Fibroblast of skin of scalp (primary cell): ENCODE data around the gene CNKSR2. TPM values are rescaled to one million over a fixed set of nuclear protein-coding genes. Genes with fewer than 3 reads are reported as not detected.
A peak's percentile ranks its signal among the peaks of the same experiment; 100 is the strongest.

ENCODE experiments used
- DNase-seq: peaks from one replicate; pipeline ENCODE4 v3.0.0-alpha.2; 2013
- polyA plus RNA-seq, 2 experiments: library from polyadenylated mRNA; unstranded; fragments of 120-200 nt; gene quantifications; one replicate each; pipeline ENCODE4 v1.2.1, GENCODE V29; 2013; ENCODE audit not compliant: insufficient read length in 2 of 2

The CNKSR2 gene
- polyA plus RNA-seq (2013, experiment 1 of 2; ENCODE audit: insufficient read length), result 0.31 TPM
- 0.32 TPM for polyA plus RNA-seq (2013, experiment 2 of 2; ENCODE audit: insufficient read length)

DNA sequence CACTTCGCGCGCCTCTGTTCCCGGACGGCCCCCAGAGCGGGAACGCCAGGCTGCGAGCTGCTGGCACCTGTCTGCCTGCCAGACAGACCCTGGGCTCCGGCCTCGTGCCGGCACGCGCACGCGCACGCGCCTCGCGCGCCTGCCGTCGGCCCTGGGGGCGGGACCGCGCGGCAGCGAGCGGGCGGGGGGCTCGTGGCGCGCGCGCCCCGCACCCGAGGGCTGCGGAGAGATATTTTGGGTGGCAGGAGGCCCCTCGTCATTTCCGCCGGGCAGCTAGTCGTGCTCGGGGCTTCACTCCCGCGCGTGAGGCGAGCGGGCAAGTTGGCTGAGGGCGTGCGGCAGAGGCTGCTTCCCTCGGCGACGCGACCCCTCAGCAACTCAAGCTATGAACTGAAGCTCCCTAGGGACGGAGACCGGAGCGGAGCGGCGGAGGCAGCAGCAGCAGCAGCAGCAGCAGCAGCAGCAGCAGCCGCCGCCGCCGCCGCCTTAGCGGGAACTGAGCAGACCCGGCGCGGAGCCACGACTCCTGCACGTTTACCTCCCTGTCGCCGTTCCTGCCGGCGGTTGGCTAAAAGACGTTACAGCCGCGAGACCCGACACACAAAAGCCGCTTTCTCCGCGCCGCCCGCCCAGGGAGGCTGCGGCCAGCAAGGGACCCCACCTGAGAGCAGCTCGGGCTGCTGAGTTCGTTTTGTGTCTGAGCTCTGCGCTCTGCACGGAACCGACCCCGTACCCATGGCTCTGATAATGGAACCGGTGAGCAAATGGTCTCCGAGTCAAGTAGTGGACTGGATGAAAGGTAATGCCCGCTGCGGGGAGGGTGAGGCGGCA is at the start of gene CNKSR2:
CNKSR2 (plus strand) TSS at position 256 of the 831 bp plus-strand sequence; CDS start at position 736, 480 bp downstream.
- DNase-seq, result peak; percentile 19

DNA sequence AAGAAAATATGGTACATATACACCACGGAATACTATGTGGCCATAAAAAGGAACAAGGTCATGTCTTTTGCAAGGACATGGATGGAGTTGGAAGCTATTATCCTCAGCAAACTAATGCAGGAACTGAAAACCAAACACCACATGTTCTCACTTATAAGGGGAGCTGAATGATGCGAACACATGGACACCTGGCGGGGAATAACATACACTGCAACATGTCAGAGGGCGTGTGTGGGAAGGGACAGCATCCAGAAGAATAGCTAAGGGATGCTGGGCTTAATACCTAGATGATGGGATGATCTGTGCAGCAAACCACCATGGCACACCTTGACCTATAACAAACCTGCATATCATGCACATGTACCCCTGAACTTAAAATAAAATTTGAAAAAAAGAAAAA is 19.5 kb upstream of the CNKSR2 start:
- DNase-seq, result no peak

DNA sequence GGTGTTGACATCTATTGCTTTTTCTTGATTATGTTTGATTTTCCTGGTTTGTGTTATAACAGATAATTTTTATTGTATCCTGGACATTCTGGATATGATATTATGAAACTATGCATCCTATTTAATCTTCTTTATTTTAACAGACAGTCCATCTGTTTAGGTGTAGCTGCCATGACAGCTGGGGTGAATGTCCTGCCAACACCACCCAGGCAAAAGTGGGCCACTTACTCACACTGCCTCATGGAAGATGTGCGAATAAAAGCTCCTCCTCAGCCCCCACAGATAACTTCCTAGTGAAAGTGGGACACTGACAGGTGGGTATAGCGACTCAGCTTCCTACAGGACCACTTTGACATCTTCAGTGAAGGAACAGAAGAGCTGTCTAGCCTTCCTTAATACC is 18.4 kb upstream of the CNKSR2 start:
- no peak for DNase-seq

DNA sequence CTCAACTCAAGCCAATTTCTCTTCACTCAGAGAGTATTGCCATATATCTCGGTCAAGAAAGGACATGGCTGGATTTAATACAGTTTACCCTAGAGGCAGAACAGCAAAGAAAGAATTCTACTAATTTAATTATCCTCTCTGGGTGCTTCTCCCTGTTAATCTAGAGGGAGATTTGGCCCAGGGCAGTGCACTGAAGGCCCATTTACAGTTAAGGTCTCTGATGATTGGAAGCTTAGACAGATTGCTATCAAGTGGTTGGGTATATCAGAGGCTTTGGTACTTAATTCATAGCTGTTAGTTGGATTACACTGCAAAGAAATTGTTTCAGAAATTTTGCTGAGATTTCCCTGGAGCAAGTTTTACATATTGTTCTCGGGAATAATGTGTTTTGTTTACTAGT is 4.6 kb upstream of the CNKSR2 start:
- DNase-seq, result no peak

DNA sequence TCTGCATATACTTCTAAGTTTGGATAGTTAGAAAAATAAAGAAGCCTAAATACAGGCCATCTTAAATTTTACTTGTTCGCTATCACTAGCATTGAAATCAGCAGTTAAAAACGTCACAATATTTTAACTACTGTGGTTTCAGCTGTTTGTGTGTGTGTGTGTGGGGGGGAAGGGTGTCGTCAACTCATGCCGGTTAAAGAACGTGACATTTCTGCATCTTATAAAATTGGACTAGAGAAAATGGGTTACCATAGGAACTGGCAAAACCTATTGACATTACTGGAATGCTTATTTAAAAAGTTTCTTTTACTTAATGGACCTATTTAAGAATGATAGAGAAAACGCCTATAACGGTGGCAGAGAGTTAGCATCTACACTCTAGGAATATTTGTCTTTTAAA is 1.2 kb upstream of the CNKSR2 start:
- DNase-seq, result no peak

DNA sequence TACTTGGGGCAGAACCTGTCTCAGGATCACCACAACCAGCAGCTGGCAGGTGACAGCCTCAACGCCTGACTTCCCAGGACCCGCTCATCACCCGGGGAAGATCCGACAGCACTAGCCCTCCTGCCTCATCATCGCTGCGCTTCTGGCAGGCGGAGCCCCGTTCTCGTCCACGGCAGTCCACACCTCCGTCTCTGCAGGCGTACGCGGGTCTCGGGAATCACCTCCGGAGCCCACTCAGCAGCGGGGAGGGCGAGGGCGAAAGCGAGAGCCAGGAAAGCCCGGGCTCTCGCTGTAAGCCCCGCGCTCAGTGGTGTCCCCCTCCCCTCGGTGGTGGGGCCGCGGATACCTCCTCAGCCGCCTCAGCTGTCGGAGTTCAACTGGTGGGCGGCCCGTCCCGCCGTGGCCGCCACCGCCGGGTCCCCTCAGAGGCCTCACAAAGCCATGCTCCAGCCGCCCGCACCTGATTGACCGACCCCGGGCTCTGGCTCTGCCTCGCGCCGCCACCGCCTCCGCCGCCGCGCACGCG is 518 bp upstream of the CNKSR2 start:
- no peak for DNase-seq

DNA sequence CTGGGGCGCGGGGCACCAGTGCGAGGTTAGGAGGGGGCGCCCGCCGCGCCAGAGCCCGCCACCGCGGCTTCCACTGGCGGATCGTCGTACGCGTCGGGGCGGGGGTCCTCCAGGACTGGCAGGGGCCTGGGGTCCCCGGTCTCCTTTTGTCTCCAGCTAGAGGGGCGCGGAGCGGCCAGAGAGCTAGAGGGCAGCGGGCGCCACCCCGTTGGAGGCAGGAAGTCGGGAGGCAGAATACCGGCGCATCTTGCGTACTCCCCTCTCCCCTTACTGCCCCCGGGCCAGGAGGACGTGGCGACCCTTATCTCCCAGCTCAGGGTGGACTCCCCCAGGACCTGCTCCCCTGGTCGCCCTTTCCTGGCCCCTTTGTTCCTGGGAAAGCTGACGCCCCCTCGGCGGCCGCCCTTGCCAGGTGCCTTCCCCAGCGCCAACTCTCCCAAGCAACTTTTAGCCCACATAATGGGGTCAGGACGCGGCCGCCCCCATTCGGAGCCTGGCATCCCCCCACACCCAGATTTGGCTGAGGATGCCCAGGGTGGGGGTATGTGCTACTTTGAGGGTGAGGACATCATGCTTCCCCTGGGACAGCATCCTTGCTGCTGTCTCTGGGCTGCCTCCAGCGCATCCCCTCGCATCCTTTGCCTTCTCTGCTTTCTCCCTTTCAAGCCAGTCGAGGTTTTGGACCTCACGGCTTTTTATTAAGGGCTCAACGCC is 933 bp downstream of the CNKSR2 start:
- no peak for DNase-seq

DNA sequence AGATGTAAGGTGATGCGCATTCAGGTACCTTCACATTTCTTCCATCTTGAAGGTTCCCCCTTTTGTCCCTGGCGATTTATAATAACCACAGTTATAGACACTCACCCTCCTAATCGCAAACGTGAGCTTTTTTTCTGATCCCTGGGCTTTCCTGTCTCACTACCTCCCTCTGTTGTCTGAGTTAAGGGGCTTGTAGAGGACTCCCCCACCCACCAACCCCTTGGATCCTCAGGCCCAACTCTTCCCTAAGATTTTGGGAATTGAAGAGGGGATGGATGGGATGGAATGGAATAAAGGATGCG is 1.4 kb downstream of the CNKSR2 start:
- DNase-seq, result no peak

DNA sequence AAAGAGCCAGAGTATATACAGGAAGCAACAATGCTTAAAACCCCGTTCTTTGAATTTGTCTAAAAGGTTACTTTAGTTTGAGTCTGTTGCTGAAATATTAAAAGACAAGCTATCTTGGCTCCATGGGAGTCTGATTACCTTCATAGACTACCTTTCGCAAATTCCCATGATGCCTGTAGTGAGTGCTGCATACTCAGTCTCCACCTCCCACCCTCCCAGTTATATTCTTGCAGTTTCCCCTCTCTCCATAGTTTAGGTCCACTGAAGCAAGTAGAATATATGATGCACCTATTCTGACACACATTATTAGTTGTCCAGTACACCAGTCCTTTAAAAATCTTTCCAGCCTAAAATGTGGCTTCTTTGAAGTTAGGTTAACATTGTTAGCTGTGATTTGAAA is 2.4 kb downstream of the CNKSR2 start:
- DNase-seq, result no peak

DNA sequence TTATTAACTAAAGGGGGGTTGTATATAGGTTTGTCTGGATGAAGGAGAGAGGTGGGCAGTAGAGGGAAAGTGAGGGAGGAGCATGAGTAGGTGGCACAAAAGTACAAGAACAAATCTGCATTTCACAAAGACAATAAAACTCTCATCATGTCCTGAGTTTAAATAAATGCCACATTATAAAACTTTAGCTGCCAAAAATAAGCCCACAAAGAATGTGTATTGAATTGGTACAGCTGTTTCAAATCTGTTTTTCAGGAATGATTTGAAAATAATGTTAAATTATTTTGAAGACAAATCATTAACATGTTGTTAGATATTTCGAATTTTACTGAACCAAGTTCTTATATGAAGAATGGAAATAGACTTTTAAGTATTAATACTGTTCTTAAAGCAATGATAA is 5.8 kb downstream of the CNKSR2 start:
- no peak for DNase-seq

DNA sequence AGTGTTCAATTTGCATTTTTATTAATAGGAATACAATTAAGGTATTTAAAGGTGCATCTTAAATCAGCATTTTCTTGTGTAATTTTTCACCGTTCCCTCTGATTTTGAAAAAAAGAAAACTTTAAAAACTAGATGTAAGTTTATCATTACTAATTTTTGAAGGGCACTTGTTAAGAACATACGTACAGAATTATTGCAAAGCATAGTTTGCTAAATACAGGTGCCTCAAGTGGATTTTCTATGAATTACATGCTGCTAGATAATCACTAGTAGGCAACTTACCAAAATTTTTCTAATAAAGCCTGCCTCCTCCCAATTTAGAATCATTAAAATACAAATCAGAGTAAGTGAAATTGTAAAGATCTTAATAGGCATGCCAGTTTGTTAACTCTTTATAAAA is 8.5 kb downstream of the CNKSR2 start:
- DNase-seq, result no peak

DNA sequence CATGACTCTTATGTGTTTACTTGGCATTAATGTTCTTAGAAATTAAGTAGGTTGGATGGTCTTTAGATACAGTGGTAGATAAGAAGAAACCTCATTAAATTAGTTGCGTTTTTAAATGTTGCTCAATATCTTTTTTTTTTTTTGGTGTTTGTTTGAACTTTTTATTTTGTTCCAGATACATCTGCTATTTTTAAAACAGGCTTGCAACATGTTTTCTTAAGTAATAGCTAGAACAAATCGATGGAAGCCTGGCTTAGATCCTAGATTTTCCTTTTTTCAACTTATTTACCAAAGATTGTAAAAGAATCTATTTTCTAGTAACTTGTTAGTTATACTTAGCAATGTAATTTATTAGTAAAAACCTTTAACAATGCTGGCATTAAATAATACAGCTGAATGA is 9.3 kb downstream of the CNKSR2 start:
- no peak for DNase-seq

DNA sequence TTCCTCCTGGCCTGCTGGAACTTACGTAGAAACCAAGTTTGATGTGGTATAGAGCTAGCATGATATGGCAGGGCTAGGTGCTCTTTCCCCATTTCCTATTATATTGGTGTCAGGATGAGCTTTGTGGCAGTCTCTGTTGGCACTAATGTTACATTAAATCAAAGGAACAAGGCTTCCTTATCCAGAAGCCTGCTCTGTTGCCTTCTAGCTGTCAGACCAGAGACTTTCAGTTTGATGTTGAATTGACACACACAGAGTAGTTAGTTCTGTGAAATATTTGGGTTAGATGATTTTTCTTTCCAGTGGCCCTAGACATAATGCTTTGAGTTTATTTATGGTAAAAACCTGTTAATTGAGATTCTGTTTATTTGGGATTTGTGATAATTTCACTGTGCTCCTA is 10.0 kb downstream of the CNKSR2 start:
- no peak for DNase-seq

DNA sequence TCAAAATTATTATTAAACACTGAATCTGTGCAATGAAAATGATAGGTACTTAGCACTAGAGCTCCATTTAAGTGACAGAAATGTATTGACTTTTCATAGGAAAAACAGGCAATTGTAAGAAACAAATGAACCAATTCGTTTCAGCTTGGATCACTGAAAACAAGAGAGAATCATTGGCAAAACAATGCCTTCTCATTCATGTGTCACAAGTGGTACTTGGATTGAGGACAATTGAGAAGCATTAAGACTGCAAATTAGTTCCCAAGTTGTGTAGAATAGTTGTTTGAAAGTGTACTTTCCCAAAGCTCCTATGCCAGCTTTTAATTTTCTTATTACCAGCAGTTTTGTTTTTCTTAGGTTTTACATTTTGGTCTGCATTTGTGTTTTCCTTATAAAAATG is 20.6 kb downstream of the CNKSR2 start:
- no peak for DNase-seq

DNA sequence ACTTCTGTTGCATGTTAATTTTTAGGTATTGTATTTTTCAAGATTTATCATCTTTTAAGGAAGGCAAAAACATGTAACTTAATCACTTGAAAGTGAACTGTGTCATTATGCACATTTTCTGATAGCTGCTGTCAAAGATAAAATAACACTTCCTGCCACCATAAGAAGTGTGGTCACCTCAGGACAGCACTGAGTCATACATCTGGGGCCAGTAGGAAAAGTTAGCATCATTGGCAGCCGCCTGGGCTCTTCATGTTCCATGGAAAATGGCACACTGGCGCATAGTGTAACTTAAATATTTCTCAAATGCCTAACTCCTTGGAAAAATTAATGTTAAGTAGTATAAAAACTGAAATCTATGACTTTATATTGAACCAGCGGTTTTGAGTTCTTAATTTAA is 24.2 kb downstream of the CNKSR2 start:
- no peak for DNase-seq

DNA sequence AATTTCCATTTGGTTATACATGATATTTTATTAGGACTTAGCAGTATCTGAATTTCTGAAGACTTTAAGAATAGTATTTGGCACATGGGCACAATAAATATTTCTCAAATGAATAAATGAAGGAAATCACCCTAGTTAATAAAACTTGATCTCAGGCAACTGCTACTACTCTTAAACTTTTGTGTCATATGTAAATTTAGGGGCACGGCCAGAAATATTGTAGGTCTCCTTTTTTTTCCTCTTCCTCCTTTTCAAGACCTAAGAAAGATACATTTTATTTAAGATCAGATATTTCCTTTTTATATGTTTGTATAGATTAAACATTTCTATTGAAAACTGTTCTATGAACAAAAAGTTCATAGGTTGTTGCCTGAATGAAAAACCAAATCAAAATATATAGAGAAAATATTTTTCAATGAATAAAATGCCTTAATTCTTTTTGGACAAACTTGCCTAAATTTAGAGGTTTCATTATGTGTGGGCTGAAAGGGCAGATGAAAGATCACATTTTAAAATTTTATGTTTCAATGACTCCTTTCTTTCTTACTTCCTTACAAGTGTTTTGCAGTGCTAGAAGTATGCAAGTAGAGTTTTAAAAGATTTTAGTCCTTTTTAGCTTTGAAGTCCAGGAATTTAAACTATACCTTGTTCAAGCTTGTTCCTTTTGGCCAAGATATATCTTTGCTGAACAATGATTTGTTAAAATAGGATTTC is 26.3 kb downstream of the CNKSR2 start:
- DNase-seq, result no peak

DNA sequence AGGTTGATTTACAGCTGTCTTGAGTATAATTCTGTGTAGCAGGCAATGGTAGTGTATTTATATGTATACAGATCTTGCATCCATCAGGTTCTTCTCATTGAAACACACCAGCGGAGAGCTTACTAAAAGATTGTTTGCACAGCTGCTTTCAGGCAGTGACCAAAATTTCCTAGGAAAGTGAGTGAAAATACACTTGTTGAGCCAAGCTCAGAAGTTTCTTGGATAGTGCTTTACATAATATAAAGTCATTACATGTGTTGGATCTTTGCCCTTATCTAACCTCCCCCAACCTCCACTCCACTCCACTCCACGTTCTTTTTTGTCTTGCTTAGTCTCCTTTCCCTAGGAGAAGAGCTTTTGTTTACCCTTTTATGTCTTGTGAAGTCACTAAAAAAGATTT is 34.1 kb downstream of the CNKSR2 start:
- no peak for DNase-seq

DNA sequence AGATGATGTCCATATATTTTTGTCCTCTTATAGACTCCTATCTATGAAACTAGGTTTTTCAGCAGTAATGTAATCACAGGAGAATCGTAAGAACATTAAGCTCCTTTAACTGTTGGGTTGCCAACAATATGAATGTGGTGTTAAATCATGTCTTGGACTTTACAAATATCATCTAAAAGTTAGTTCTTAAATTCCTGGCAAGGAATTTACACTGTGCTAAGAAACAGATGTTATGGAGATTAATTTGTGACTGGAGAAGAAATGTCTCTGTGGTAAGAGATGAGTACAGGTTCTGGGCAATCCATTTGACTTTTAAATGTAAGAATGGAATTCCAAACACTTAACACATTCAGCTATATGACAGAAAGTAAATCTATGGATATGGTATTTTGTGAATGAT is 34.6 kb downstream of the CNKSR2 start:
- DNase-seq, result peak; percentile 3

DNA sequence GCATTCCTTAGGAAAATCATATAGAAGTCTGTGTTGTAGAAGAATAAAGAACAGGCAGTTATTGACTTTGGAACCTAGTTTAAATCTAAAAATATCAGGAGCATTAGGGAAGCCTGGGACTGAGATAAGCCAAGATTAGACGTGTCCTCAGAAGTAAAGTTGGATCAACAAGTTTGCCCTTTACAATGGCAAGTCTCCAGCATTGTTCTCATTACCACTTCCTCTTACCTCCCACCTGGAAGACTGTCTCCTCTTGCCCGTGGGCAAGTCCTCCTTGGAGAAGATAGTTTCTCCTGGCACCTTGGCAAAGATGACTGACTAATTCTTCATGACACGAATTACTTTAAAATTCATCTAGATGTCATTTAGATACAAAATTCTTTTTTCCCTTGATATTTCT is 37.8 kb downstream of the CNKSR2 start:
- no peak for DNase-seq

DNA sequence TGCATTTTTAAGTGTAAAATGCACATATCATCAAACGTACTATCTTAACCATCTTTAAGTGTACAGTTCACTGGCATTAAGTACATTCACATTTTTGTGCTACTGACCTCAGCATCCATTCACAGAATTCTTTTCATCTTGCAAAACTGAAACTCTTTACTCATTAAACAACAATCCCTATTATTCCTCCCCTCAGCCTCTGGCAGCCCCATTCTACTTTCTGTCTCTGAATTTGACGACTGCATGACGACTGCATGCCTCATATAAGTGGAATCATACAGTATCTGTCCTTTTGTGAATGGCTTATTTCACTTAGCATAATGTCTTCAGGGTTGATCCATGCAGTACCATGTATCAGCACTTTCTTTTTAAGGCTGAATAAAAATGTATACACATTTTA is 38.7 kb downstream of the CNKSR2 start:
- peak; percentile 55 for DNase-seq

DNA sequence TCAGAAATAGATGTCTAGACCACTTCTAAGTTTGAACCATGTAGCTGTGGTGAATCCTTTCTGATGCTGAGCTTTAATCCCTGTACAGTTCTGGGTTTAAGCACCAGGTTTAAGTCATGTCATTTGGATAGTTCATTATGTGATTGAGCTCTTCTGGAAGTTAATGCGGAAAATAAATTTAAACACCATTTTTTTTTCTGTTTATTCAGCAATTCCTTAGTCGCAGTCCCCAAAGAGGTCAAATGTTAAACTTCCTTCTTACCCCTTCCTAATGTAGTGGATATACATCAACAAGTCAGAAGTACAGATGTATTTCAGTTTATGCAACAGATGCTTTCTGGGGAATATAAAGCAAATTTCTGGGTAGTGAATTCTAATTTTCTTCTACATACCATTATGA is 52.9 kb downstream of the CNKSR2 start:
- DNase-seq, result no peak

DNA sequence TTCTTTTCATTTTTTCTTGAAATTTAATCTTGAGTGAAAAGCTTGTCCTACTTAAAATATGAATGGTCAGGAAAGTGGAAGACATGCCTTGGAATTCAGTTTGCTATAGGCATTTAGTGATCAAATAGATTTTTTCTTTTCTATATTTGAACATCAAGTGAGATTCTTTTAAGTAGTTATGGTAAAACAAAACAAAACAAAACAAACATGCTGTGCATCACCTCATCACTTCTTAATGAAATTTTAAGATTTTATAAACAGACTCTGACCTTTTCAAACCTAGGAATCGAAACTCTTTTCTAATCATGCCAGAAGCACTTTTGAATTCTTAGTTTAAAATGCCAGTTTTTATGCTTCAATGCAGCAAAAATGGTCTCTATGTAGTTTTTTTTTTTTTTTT is 62.8 kb downstream of the CNKSR2 start:
- DNase-seq, result no peak

DNA sequence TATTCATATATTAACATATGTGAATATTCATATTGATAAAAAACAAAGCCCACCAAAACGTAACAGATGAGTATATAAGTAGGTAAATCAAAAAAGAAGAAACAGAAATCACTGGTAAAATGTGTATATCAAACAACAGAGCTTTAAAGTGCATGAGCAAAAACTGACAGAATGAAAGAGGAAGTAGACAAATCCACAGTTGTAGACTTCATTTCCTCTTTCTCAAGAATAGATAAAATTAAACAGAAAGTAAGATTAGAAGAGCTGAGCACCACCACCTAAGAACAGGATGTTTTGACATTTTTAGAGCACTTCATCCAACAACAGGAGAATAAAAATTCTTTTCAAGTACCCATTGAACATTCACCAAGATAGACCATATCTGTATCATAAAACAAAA is 64.6 kb downstream of the CNKSR2 start:
- DNase-seq, result no peak
